Transverse colon (tissue), 4 donors: ENCODE results near the gene LAMB4. TPM values are rescaled to one million over a fixed set of nuclear protein-coding genes. Genes with fewer than 3 reads are reported as not detected.

Experiments used
- DNase-seq: peaks from one replicate; pipeline ENCODE4 v3.0.0-alpha.2; 2019
- H3K27ac ChIP-seq, 4 donors: fragments of 200-600 bp; sonication (generic); 2 replicates each; pipeline ENCODE4 v1.5.1; 2016 to 2018; ENCODE audit warnings: inconsistent platforms in 4 of 4
- H3K27me3 ChIP-seq: fragments of 200-600 bp; sonication (generic); 2 replicates; pipeline ENCODE4 v1.5.1; 2017; ENCODE audit warnings: inconsistent platforms
- H3K36me3 ChIP-seq, 4 donors: fragments of 200-600 bp; sonication (generic); 2 replicates each; pipeline ENCODE4 v1.5.1; 2017 to 2019; ENCODE audit warnings: inconsistent platforms in 4 of 4
- H3K4me1 ChIP-seq, 4 donors: fragments of 200-600 bp; sonication (generic); 2 replicates each; pipeline ENCODE4 v1.5.1; 2017 to 2020; ENCODE audit warnings: inconsistent platforms in 4 of 4
- H3K4me3 ChIP-seq, 4 donors: fragments of 200-600 bp; sonication (generic); 1 replicate in 1 of 4; 2 replicates in 3 of 4; pipeline versions ENCODE4 v1.5.1 to v1.6.1; 2017 to 2019; ENCODE audit warnings: inconsistent platforms in 4 of 4
- H3K9me3 ChIP-seq, 2 donors: fragments of 200-600 bp; sonication (generic); 2 replicates each; pipeline ENCODE4 v1.5.1; 2017 to 2019; ENCODE audit warnings: inconsistent platforms in 2 of 2
- CTCF ChIP-seq, 5 experiments: fragments of 200-600 bp in 3 of 5; fragments of 450-650 bp in 2 of 5; sonication (generic) in 3 of 5; IDR thresholded peaks; 1 replicate in 2 of 5; 2 replicates in 3 of 5; pipeline ENCODE4 v1.5.1; 2016 to 2017; ENCODE audit warnings: antibody characterized with exemption in 5 of 5, inconsistent platforms in 3 of 5, mild to moderate bottlenecking in 2 of 5, moderate library complexity in 1 of 5
- EP300 ChIP-seq: sonication (generic); formaldehyde crosslinking; IDR thresholded peaks from one replicate; pipeline ENCODE4 v1.6.1; 2017; ENCODE audit warnings: antibody characterized with exemption, low read depth
- POLR2A ChIP-seq: fragments of 450-650 bp; IDR thresholded peaks from one replicate; pipeline ENCODE4 v1.6.1; 2016; ENCODE audit warnings: antibody characterized with exemption, mild to moderate bottlenecking, moderate library complexity
- POLR2AphosphoS5 ChIP-seq, 3 donors: sonication (generic); formaldehyde crosslinking; IDR thresholded peaks; one replicate each; pipeline ENCODE4 v1.6.1; 2016; ENCODE audit warnings: antibody characterized with exemption in 3 of 3
- WGBS, 2 donors: methylation state at CpG; one replicate each; pipeline ENCODE4 v1.1.5; 2018; ENCODE audit warnings: low coverage in 1 of 2; 5-methylcytosine and 5-hydroxymethylcytosine counted together
- in situ Hi-C, 4 donors: fragments of 200-750 bp; cut with MboI; loops; one replicate each; pipeline versions ENCODE4 v1.15.0 to v1.15.1; 2017; ENCODE audit warnings: low sequenced_read_pairs in 3 of 4, low pct_ligation_motif_present in 1 of 4, low pct_unique_long_range_greater_than_20kb in 1 of 4
- intact Hi-C: fragments of 100-400 bp; cut with DNase I; formaldehyde crosslinking; loops from one replicate; pipeline ENCODE4 v1.15.1; 2023; ENCODE audit warnings: low total_unique reads
- total RNA-seq, 4 donors: library from RNA; depleted of rRNA; stranded (reverse); fragments of >200 nt; gene quantifications; one replicate each; pipeline ENCODE4 v1.1.0, GENCODE V29; 2016

The LAMB4 gene, protein sequence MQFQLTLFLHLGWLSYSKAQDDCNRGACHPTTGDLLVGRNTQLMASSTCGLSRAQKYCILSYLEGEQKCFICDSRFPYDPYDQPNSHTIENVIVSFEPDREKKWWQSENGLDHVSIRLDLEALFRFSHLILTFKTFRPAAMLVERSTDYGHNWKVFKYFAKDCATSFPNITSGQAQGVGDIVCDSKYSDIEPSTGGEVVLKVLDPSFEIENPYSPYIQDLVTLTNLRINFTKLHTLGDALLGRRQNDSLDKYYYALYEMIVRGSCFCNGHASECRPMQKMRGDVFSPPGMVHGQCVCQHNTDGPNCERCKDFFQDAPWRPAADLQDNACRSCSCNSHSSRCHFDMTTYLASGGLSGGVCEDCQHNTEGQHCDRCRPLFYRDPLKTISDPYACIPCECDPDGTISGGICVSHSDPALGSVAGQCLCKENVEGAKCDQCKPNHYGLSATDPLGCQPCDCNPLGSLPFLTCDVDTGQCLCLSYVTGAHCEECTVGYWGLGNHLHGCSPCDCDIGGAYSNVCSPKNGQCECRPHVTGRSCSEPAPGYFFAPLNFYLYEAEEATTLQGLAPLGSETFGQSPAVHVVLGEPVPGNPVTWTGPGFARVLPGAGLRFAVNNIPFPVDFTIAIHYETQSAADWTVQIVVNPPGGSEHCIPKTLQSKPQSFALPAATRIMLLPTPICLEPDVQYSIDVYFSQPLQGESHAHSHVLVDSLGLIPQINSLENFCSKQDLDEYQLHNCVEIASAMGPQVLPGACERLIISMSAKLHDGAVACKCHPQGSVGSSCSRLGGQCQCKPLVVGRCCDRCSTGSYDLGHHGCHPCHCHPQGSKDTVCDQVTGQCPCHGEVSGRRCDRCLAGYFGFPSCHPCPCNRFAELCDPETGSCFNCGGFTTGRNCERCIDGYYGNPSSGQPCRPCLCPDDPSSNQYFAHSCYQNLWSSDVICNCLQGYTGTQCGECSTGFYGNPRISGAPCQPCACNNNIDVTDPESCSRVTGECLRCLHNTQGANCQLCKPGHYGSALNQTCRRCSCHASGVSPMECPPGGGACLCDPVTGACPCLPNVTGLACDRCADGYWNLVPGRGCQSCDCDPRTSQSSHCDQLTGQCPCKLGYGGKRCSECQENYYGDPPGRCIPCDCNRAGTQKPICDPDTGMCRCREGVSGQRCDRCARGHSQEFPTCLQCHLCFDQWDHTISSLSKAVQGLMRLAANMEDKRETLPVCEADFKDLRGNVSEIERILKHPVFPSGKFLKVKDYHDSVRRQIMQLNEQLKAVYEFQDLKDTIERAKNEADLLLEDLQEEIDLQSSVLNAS (N-terminal part only)
- total RNA-seq, result not detected

GRCh38 chr7:108130261-108130660 lies at the start of gene LAMB4:
LAMB4 (minus strand) TSS chr7:108130361; CDS start chr7:108123164, 7,197 bp downstream.
- Histone ChIP-seq H3K4me3 (no peak within 1 kb of the TSS), H3K9me3 (no peaks in the 10 kb centered on the region), H3K27me3 (no peaks in the 10 kb centered on the region), H3K27ac (no peak within 1 kb of the TSS), H3K4me1 (no peaks in the 10 kb centered on the region), H3K36me3 (no peaks in the 10 kb centered on the region)
- in situ Hi-C loops, result loop anchor here in 2 of 4 donors (25.0 kb wide), 2 partner anchors 243 to 393 kb away; partner anchors contain the start of genes CBLL1 (in 2 of the 2) and DLD (in 1 of the 2)
- WGBS, 2 donors, result 85 to 87% methylated on average over 2 to 3 of the region's 3 CpGs
- no peak for DNase-seq
- no peak for TF ChIP-seq CTCF (IDR thresholded peaks at IDR 0.05)
- intact Hi-C loops, result no loop called here

- in situ Hi-C loops (loop anchor here in 3 of 4 donors (25.0 kb wide), 1 partner anchor 309 kb away; no protein-coding TSS in a partner anchor), intact Hi-C loops (no loop called here)
- 36 to 40% methylated on average over 1 to 3 of the region's 3 CpGs for WGBS, 2 donors
- no peaks in the 10 kb centered on the region for H3K4me1 ChIP-seq
- TF ChIP-seq EP300, result no peak
- TF ChIP-seq CTCF (IDR thresholded peaks at IDR 0.05), result no peak
- TF ChIP-seq POLR2A, result no peak
- TF ChIP-seq POLR2AphosphoS5 (IDR thresholded peaks at IDR 0.05), result no peak
- no peak overlapping the region for H3K4me3 ChIP-seq
- H3K9me3 ChIP-seq, result no peaks in the 10 kb centered on the region
- no peaks in the 10 kb centered on the region for H3K27me3 ChIP-seq
- DNase-seq, result peak; percentile 9
- no peak overlapping the region for H3K27ac ChIP-seq
- no peaks in the 10 kb centered on the region for H3K36me3 ChIP-seq
Measured at GRCh38 chr7:108178398-108178797, 48.2 kb upstream of the LAMB4 start.

- H3K4me3 ChIP-seq, result no peak overlapping the region
- no peak for DNase-seq
- no peak overlapping the region for H3K27ac ChIP-seq
- TF ChIP-seq POLR2AphosphoS5 (IDR thresholded peaks at IDR 0.05), result no peak
- intact Hi-C loops, result no loop called here
- H3K4me1 ChIP-seq, result no peaks in the 10 kb centered on the region
- H3K36me3 ChIP-seq, result no peaks in the 10 kb centered on the region
- no peaks in the 10 kb centered on the region for H3K27me3 ChIP-seq
- WGBS, 2 donors, result 89 to 90% methylated on average over 8 of the region's 8 CpGs
- in situ Hi-C loops, result no loop called here
- no peaks in the 10 kb centered on the region for H3K9me3 ChIP-seq
Measured at GRCh38 chr7:108171164-108171563, 41.0 kb upstream of the LAMB4 start.

DNA sequence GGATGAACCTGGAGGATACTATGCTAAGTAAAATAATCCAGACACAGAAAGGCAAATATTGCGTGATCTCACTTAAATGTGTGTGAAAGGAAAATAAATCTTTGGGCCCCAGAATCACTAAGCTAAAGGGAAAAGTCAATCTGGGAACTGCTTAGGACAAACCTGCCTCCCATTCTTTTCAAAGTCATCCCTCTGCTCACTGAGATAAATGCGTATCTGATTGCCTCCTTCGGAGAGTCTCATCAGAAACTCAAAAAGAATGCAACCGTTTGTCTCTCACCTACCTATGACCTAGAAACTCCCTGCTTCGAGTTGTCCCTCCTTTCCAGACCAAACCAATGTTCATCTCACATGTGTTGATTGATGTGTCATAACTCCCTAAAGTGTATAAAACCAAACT lies 40.1 kb upstream of the LAMB4 start:
- no peak for DNase-seq
- intact Hi-C loops, result no loop called here
- Histone ChIP-seq H3K27ac (no peak overlapping the region), H3K4me3 (no peak overlapping the region), H3K27me3 (no peaks in the 10 kb centered on the region), H3K4me1 (no peaks in the 10 kb centered on the region), H3K36me3 (no peaks in the 10 kb centered on the region), H3K9me3 (no peaks in the 10 kb centered on the region)
- in situ Hi-C loops, result no loop called here
- WGBS, 2 donors, result 86 to 90% methylated on average over 2 to 5 of the region's 5 CpGs
- TF ChIP-seq EP300, result no peak
- no peak for TF ChIP-seq POLR2AphosphoS5 (IDR thresholded peaks at IDR 0.05)
- no peak for TF ChIP-seq POLR2A
- TF ChIP-seq CTCF (IDR thresholded peaks at IDR 0.05), result no peak
